Measurements from ENCODE around the gene HOXA11. TPM values are rescaled to one million over a fixed set of nuclear protein-coding genes. Genes with fewer than 3 reads are reported as not detected.

HOXA11 gene
- total RNA-seq, 2 experiments from 2014 or later: not detected

- DNase-seq (ENCODE audit: low spot score): no peak
- Histone ChIP-seq H3K27ac (ENCODE audit: low read depth, low read length, poor library complexity, severe bottlenecking) (no peak overlapping the region), H3K9me3 (ENCODE audit: low read length) (no peaks in the 10 kb centered on the region), H3K4me3 (ENCODE audit: low read depth, low read length, poor library complexity, severe bottlenecking) (no peak overlapping the region), H3K36me3 (ENCODE audit: insufficient read depth, low read length) (no peaks in the 10 kb centered on the region), H3K9me2 (ENCODE audit: insufficient read depth, low read length) (no peaks in the 10 kb centered on the region), H4K20me1 (ENCODE audit: insufficient read depth, low read length) (no peaks in the 10 kb centered on the region), H3K4me1 (ENCODE audit: insufficient read depth, low read length, poor library complexity, severe bottlenecking) (no peaks in the 10 kb centered on the region), H2AFZ (ENCODE audit: low read length) (no peak overlapping the region), H3K4me2 (ENCODE audit: low read length) (no peak overlapping the region), H3K79me2 (ENCODE audit: insufficient read depth, low read depth, low read length) (no peaks in the 10 kb centered on the region)
- TF ChIP-seq CTCF (conservative IDR thresholded peaks at IDR 0.05; ENCODE audit: low read length): no peak
- no peak for TF ChIP-seq EZH2phosphoT487 (IDR thresholded peaks at IDR 0.05; ENCODE audit: borderline replicate concordance, low read depth, low read length)
- ChIA-PET CTCF (ENCODE audit: unreplicated experiment) (no interaction called here), POLR2A (no interaction called here)
- no TSS peak for BruUV-seq (replicated peaks)
- intact Hi-C loops (cut with micrococcal nuclease; ENCODE audit: unreplicated experiment): no loop called here
These were observed 28.6 kb upstream of the HOXA11 start for GRCh38 chr7:27213433-27214238.

- Histone ChIP-seq H3K9me3 (ENCODE audit: low read length) (no peaks in the 10 kb centered on the region), H3K4me2 (ENCODE audit: low read length) (no peak overlapping the region), H2AFZ (ENCODE audit: low read length) (no peak overlapping the region), H3K27ac (ENCODE audit: low read depth, low read length, poor library complexity, severe bottlenecking) (no peak overlapping the region), H3K4me3 (ENCODE audit: low read depth, low read length, poor library complexity, severe bottlenecking) (no peak overlapping the region), H4K20me1 (ENCODE audit: insufficient read depth, low read length) (no peaks in the 10 kb centered on the region), H3K36me3 (ENCODE audit: insufficient read depth, low read length) (no peaks in the 10 kb centered on the region), H3K79me2 (ENCODE audit: insufficient read depth, low read depth, low read length) (no peaks in the 10 kb centered on the region), H3K9me2 (ENCODE audit: insufficient read depth, low read length) (no peaks in the 10 kb centered on the region), H3K4me1 (ENCODE audit: insufficient read depth, low read length, poor library complexity, severe bottlenecking) (no peaks in the 10 kb centered on the region)
- POLR2A ChIA-PET: no interaction called here
- DNase-seq (ENCODE audit: low spot score): no peak
- CTCF ChIA-PET (ENCODE audit: unreplicated experiment): no interaction called here
- BruUV-seq (replicated peaks): no TSS peak
- intact Hi-C loops (cut with micrococcal nuclease; ENCODE audit: unreplicated experiment): no loop called here
- TF ChIP-seq CTCF (conservative IDR thresholded peaks at IDR 0.05; ENCODE audit: low read length) (no peak), EZH2phosphoT487 (IDR thresholded peaks at IDR 0.05; ENCODE audit: borderline replicate concordance, low read depth, low read length) (no peak)
These were observed 27.7 kb upstream of the HOXA11 start for GRCh38 chr7:27212497-27213432.

Data from OCI-LY7 (cell line).